Upper lobe of left lung (tissue), 6 donors: Measurements from ENCODE around the gene RFTN1. TPM values are rescaled to one million over a fixed set of nuclear protein-coding genes. Genes with fewer than 3 reads are reported as not detected.
A peak's percentile ranks its signal among the peaks of the same experiment; 100 is the strongest.

Experiments
- ATAC-seq, 2 donors: fragments of 200-7000 bp; cut with Tn5 transposase; one replicate each; pipeline ENCODE4 v1.9.1; 2022; ENCODE audit warnings: mild to moderate bottlenecking in 2 of 2, moderate library complexity in 2 of 2; ENCODE audit not compliant: low FRiP score in 2 of 2
- DNase-seq, 2 donors: peaks; one replicate each; pipeline ENCODE4 v3.0.0-alpha.2; 2019 to 2020
- H3K27ac ChIP-seq, 4 donors: fragments of 200-600 bp; sonication (generic); one replicate each; pipeline ENCODE4 v1.5.1; 2016 to 2019
- H3K27me3 ChIP-seq, 4 donors: fragments of 200-600 bp; sonication (generic); one replicate each; pipeline ENCODE4 v1.5.1; 2017 to 2019
- H3K36me3 ChIP-seq, 4 donors: fragments of 200-600 bp; sonication (generic); one replicate each; pipeline ENCODE4 v1.5.1; 2016 to 2019
- H3K4me1 ChIP-seq, 4 donors: fragments of 200-600 bp; sonication (generic); one replicate each; pipeline ENCODE4 v1.5.1; 2018 to 2019
- H3K4me3 ChIP-seq, 4 donors: fragments of 200-600 bp; sonication (generic); one replicate each; pipeline ENCODE4 v1.5.1; 2017 to 2019; ENCODE audit warnings: mild to moderate bottlenecking in 2 of 4, moderate library complexity in 1 of 4
- H3K9me3 ChIP-seq, 4 donors: fragments of 200-600 bp; sonication (generic); one replicate each; pipeline ENCODE4 v1.5.1; 2018 to 2019
- EP300 ChIP-seq, 4 donors: sonication (generic); formaldehyde crosslinking; IDR thresholded peaks; one replicate each; pipeline ENCODE4 v1.5.1; 2017; ENCODE audit warnings: antibody characterized with exemption in 4 of 4, control low read depth in 2 of 4
- POLR2A ChIP-seq, 4 donors: fragments of 450-650 bp; IDR thresholded peaks; one replicate each; pipeline ENCODE4 v1.5.1; 2016 to 2017; ENCODE audit warnings: antibody characterized with exemption in 4 of 4, mild to moderate bottlenecking in 2 of 4
- POLR2AphosphoS5 ChIP-seq, 2 donors: sonication (generic); formaldehyde crosslinking; IDR thresholded peaks; one replicate each; pipeline ENCODE4 v1.5.1; 2017; ENCODE audit warnings: antibody characterized with exemption in 2 of 2
- WGBS, 2 donors: methylation state at CpG; one replicate each; pipeline ENCODE4 v1.1.5; 2017 to 2018; 5-methylcytosine and 5-hydroxymethylcytosine counted together
- total RNA-seq, 6 donors: library from RNA; depleted of rRNA in 4 of 6; stranded (reverse); fragments of >200 nt in 4 of 6; gene quantifications; one replicate each; pipeline versions ENCODE4 v1.1.0 to v1.2.1, GENCODE V29; 2016 to 2021
- TF ChIP-seq, protein P1 (sequence below), 6 experiments: fragments of 450-650 bp in 4 of 6; fragments of 200-600 bp in 2 of 6; sonication (generic) in 2 of 6; IDR thresholded peaks; one replicate each; pipeline ENCODE4 v1.5.1; 2016 to 2019; ENCODE audit warnings: antibody characterized with exemption in 6 of 6
- donor health status: DM: no; HTN: no; CAD: no; lungs with moderate emphysema.
- donor health status: DM: no; HTN: yes; CAD: no; lungs with severe emphysema.

RFTN1 gene
- total RNA-seq, 6 donors from 2014 or later: 62.1 to 121 (median 76.1) TPM

GRCh38 chr3:16288664-16289063, 224.8 kb downstream of the RFTN1 start:
- no peaks in the 10 kb centered on the region for H3K27me3 ChIP-seq
- TF ChIP-seq, protein P1, sequence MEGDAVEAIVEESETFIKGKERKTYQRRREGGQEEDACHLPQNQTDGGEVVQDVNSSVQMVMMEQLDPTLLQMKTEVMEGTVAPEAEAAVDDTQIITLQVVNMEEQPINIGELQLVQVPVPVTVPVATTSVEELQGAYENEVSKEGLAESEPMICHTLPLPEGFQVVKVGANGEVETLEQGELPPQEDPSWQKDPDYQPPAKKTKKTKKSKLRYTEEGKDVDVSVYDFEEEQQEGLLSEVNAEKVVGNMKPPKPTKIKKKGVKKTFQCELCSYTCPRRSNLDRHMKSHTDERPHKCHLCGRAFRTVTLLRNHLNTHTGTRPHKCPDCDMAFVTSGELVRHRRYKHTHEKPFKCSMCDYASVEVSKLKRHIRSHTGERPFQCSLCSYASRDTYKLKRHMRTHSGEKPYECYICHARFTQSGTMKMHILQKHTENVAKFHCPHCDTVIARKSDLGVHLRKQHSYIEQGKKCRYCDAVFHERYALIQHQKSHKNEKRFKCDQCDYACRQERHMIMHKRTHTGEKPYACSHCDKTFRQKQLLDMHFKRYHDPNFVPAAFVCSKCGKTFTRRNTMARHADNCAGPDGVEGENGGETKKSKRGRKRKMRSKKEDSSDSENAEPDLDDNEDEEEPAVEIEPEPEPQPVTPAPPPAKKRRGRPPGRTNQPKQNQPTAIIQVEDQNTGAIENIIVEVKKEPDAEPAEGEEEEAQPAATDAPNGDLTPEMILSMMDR (IDR thresholded peaks at IDR 0.05): no peak
- TF ChIP-seq POLR2A (IDR thresholded peaks at IDR 0.05) (no peak), EP300 (IDR thresholded peaks at IDR 0.05) (no peak), POLR2AphosphoS5 (IDR thresholded peaks at IDR 0.05) (no peak)
- H3K36me3 ChIP-seq: peaks cover 0 to 7% (median 0%) of the 10 kb centered on the region in 4 donors
- DNase-seq: no peak
- no peak overlapping the region for H3K4me3 ChIP-seq
- no peak for ATAC-seq
- H3K9me3 ChIP-seq: no peaks in the 10 kb centered on the region
- H3K4me1 ChIP-seq: peaks cover 0 to 14% (median 5%) of the 10 kb centered on the region in 4 donors
- peak overlapping the region in 2 of 4 donors; percentile 34 to 41 for H3K27ac ChIP-seq
- 83 to 93% methylated on average over 1 of the region's 1 CpG for WGBS, 2 donors

DNA sequence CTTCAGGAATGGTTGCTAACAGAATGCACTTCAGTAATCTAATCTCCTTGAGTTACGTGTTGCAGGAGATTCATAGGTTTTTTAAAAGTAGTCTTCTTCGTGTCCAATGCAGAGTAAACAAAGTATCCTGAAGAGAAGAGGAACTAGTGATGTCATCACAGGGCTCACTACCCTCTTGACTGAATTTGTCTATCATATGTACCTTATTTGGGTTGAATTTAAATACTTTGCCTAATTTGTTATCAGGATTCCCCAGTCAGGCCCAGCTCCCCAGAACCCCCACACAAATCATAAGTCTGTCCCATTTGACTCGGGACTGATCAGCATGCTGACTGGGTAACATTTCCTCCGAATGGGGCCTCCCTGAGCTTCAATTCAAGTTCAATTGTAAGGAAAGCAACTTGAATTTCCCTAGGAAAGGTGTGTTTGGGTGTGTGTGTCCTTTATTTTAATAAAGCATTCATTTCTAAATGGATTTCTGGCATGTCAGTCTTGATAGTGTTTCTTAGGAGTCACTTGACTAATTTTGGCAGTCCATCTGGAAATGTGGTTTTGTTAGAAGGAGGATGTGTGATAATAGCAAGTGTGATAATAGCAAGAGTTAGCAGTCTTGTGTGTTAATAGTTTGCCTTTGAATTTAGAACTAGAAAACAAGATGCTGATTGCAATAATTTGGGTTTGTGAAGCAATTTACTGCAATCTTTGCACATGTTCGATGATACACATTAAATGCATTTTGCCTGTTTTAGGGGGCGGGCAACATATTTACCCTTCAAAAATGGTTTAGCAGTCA, 226.6 kb downstream of the RFTN1 start:
- DNase-seq: no peak
- Histone ChIP-seq H3K4me3 (peak overlapping the region in 3 of 4 donors; percentile 20 to 30 (median 26)), H3K27ac (peak overlapping the region in 3 of 4 donors; percentile 26 to 66 (median 56)), H3K36me3 (peaks cover 0 to 10% (median 0%) of the 10 kb centered on the region in 4 donors), H3K4me1 (peaks cover 0 to 14% (median 5%) of the 10 kb centered on the region in 4 donors), H3K27me3 (no peaks in the 10 kb centered on the region), H3K9me3 (no peaks in the 10 kb centered on the region)
- no peak for TF ChIP-seq POLR2AphosphoS5 (IDR thresholded peaks at IDR 0.05)
- TF ChIP-seq, protein P1 (IDR thresholded peaks at IDR 0.05): no peak
- no peak for ATAC-seq
- WGBS, 2 donors: 61 to 66% methylated on average over 6 of the region's 6 CpGs

DNA sequence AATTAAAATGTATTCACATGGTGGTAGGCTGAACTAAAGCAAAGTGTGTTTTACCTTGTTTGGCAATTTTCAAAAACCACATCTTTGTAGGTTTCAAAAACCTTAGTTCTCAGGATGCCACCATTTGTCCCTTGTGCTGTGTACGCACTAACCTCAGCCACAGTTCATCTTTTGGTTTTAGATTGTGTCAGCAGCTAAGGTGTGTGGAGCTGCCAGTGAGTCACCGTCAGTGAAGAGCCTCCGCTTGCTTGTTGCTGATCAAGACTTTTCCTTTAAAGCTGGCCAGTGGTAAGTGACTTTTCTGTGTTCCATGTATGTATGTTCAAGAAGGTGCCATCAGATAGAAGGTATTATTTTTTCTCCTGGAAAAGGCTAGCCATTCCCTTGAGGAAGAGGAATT, 227.3 kb downstream of the RFTN1 start:
- no peaks in the 10 kb centered on the region for H3K27me3 ChIP-seq
- ATAC-seq (peak in 1 of 2 donors; percentile 23), DNase-seq (peak in 1 of 2 donors; percentile 26)
- H3K27ac ChIP-seq: peak overlapping the region in 3 of 4 donors; percentile 26 to 66 (median 56)
- peaks cover 0 to 8% (median 4%) of the 10 kb centered on the region in 4 donors for H3K4me1 ChIP-seq
- H3K9me3 ChIP-seq: no peaks in the 10 kb centered on the region
- peaks cover 0 to 10% (median 0%) of the 10 kb centered on the region in 4 donors for H3K36me3 ChIP-seq
- WGBS, 2 donors: 81 to 91% methylated on average over 3 of the region's 3 CpGs
- peak overlapping the region in 3 of 4 donors; percentile 20 to 30 (median 26) for H3K4me3 ChIP-seq
- TF ChIP-seq POLR2A (IDR thresholded peaks at IDR 0.05): peak in 1 of 4 donors; percentile 60
- no peak for TF ChIP-seq EP300 (IDR thresholded peaks at IDR 0.05)
- TF ChIP-seq, protein P1 (IDR thresholded peaks at IDR 0.05): no peak
- TF ChIP-seq POLR2AphosphoS5 (IDR thresholded peaks at IDR 0.05): peak in 1 of 2 donors; percentile 15

DNA sequence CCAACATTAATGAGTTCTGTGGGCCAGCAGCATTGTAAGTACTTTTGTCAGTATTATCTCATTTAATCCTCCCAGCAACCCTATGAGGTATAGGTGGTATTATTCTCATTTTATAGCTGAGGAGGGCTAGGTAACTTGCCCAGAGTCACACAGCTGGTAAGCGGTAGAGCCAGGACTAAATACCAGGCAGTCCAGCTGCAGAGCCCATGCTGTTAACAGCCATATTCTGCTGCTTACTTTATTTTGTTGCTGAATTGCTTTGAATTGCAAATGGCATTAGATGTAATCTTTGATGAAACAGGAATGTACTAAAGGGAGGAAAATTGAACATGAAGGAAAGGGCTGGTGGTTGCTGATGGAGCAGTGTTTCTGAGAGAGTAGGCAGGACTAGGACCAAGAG, 228.9 kb downstream of the RFTN1 start:
- Histone ChIP-seq H3K36me3 (peaks cover 0 to 10% (median 0%) of the 10 kb centered on the region in 4 donors), H3K9me3 (no peaks in the 10 kb centered on the region), H3K27me3 (no peaks in the 10 kb centered on the region), H3K27ac (no peak overlapping the region), H3K4me1 (no peaks in the 10 kb centered on the region), H3K4me3 (no peak overlapping the region)
- no peak for DNase-seq
- ATAC-seq: no peak
- no peak for TF ChIP-seq POLR2AphosphoS5 (IDR thresholded peaks at IDR 0.05)
- WGBS, 2 donors: 89 to 100% methylated on average over 1 of the region's 1 CpG

DNA sequence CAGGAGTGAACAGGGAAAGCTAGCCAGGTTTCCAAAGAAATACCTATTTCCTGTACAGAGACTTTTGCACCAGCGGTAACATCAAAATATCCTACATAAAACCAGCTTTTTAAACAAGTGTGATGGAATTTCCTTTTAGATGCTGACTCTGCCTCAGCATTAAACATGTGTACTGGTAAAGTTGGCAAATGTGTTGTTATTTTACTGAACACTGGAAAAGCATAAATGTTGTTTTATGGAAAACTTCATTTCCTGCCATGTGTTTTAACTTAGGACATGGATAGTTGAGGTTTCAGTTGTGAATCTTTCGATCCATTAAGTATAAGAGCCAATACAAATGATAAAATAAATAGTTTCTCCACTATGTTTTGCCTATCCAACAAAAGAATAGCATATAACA, 232.8 kb downstream of the RFTN1 start:
- DNase-seq (no peak), ATAC-seq (no peak)
- Histone ChIP-seq H3K4me1 (no peaks in the 10 kb centered on the region), H3K9me3 (no peaks in the 10 kb centered on the region), H3K27me3 (no peaks in the 10 kb centered on the region), H3K27ac (no peak overlapping the region), H3K36me3 (peaks cover 0 to 12% (median 4%) of the 10 kb centered on the region in 4 donors), H3K4me3 (no peak overlapping the region)
- 89 to 97% methylated on average over 2 of the region's 2 CpGs for WGBS, 2 donors
- TF ChIP-seq, protein P1 (IDR thresholded peaks at IDR 0.05): no peak
- no peak for TF ChIP-seq EP300 (IDR thresholded peaks at IDR 0.05)
- TF ChIP-seq POLR2AphosphoS5 (IDR thresholded peaks at IDR 0.05): no peak
- no peak for TF ChIP-seq POLR2A (IDR thresholded peaks at IDR 0.05)
